RKO (cell line): ENCODE measurements around the gene C2orf74.
"Not testable (repeated sequence)": the region's sequence is repeated elsewhere in the genome, so short reads cannot be mapped to it uniquely, and the experiment has no call there.

Experiments
- DNase-seq: peaks from one replicate; pipeline ENCODE4 v3.0.0-alpha.2; 2016; ENCODE audit warnings: low spot score

Gene C2orf74

GRCh38 chr2:61161888-61162287 is at the start of gene C2orf74:
TSS of gene C2orf74 (plus strand) at chr2:61162188. CDS start at chr2:61162515, 327 bp downstream.
- DNase-seq: no peak

GRCh38 chr2:61114147-61114546 is 47.8 kb upstream of the C2orf74 start:
- DNase-seq: peak; percentile 4

GRCh38 chr2:61116302-61116701 is 45.7 kb upstream of the C2orf74 start:
- no peak for DNase-seq

- no peak for DNase-seq
Measured at GRCh38 chr2:61117534-61117933, 44.5 kb upstream of the C2orf74 start.

GRCh38 chr2:61125123-61125710 is 36.8 kb upstream of the C2orf74 start:
- no peak for DNase-seq

GRCh38 chr2:61125798-61126197 is 36.2 kb upstream of the C2orf74 start:
- no peak for DNase-seq

GRCh38 chr2:61128122-61128521 is 33.9 kb upstream of the C2orf74 start:
- DNase-seq: not testable (repeated sequence)

- DNase-seq: no peak
Measured at GRCh38 chr2:61134141-61134540, 27.8 kb upstream of the C2orf74 start.

GRCh38 chr2:61135510-61135909 is 26.5 kb upstream of the C2orf74 start:
- DNase-seq: peak; percentile 73

GRCh38 chr2:61138859-61139258 is 23.1 kb upstream of the C2orf74 start:
- no peak for DNase-seq

- DNase-seq: no peak
Measured at GRCh38 chr2:61141151-61141550, 20.8 kb upstream of the C2orf74 start.

GRCh38 chr2:61144697-61145268 is 17.2 kb upstream of the C2orf74 start:
- no peak for DNase-seq

- DNase-seq: no peak
Measured at GRCh38 chr2:61145990-61146389, 16.0 kb upstream of the C2orf74 start.

GRCh38 chr2:61148091-61148490 is 13.9 kb upstream of the C2orf74 start:
- not testable (repeated sequence) for DNase-seq

- DNase-seq: no peak
Measured at GRCh38 chr2:61149074-61149473, 12.9 kb upstream of the C2orf74 start.

- DNase-seq: peak; percentile 25
Measured at GRCh38 chr2:61151436-61151835, 10.6 kb upstream of the C2orf74 start.

- DNase-seq: no peak
Measured at GRCh38 chr2:61157371-61158003, 4.5 kb upstream of the C2orf74 start.

GRCh38 chr2:61158356-61158955 is 3.5 kb upstream of the C2orf74 start:
- no peak for DNase-seq

GRCh38 chr2:61162721-61163120 is 733 bp downstream of the C2orf74 start:
- no peak for DNase-seq

- not testable (repeated sequence) for DNase-seq
Measured at GRCh38 chr2:61165082-61165481, 3.1 kb downstream of the C2orf74 start.

GRCh38 chr2:61165946-61166345 is 4.0 kb downstream of the C2orf74 start:
- DNase-seq: no peak

- no peak for DNase-seq
Measured at GRCh38 chr2:61167579-61167978, 5.6 kb downstream of the C2orf74 start.

- DNase-seq: no peak
Measured at GRCh38 chr2:61172671-61173070, 10.7 kb downstream of the C2orf74 start.
